GM04504 (cell line): Measurements from ENCODE around the gene SEC11C.
"Not testable (repeated sequence)": the region's sequence is repeated elsewhere in the genome, so short reads cannot be mapped to it uniquely, and the experiment has no call there.

Source experiments
- DNase-seq: peaks from one replicate; pipeline ENCODE4 v3.0.0-alpha.2; 2012; ENCODE audit warnings: low read depth

Gene SEC11C

GRCh38 chr18:59139615-59140301, at the start of gene SEC11C:
Gene SEC11C, plus strand, starts transcription at chr18:59139884. Its CDS starts 65 bp downstream, at chr18:59139949.
- DNase-seq, result peak; percentile 91

- no peak for DNase-seq
Observed at GRCh38 chr18:59090966-59091603, 48.6 kb upstream of the SEC11C start.

GRCh38 chr18:59093668-59094067, 46.0 kb upstream of the SEC11C start:
- no peak for DNase-seq

- no peak for DNase-seq
Observed at GRCh38 chr18:59094569-59094968, 45.1 kb upstream of the SEC11C start.

- DNase-seq, result no peak
Observed at GRCh38 chr18:59096098-59096789, 43.4 kb upstream of the SEC11C start.

- no peak for DNase-seq
Observed at GRCh38 chr18:59101830-59102414, 37.8 kb upstream of the SEC11C start.

- DNase-seq, result peak; percentile 11
Observed at GRCh38 chr18:59109375-59109774, 30.3 kb upstream of the SEC11C start.

GRCh38 chr18:59114160-59114559, 25.5 kb upstream of the SEC11C start:
- no peak for DNase-seq

GRCh38 chr18:59123588-59124369, 15.9 kb upstream of the SEC11C start:
- DNase-seq, result peak; percentile 70

GRCh38 chr18:59124370-59124704, 15.3 kb upstream of the SEC11C start:
- DNase-seq, result no peak

- DNase-seq, result no peak
Observed at GRCh38 chr18:59127047-59127446, 12.6 kb upstream of the SEC11C start.

GRCh38 chr18:59129951-59130703, 9.6 kb upstream of the SEC11C start:
- no peak for DNase-seq

GRCh38 chr18:59132810-59133465, 6.7 kb upstream of the SEC11C start:
- no peak for DNase-seq

GRCh38 chr18:59139291-59139614, 431 bp upstream of the SEC11C start:
- peak; percentile 54 for DNase-seq

GRCh38 chr18:59140302-59140885, 710 bp downstream of the SEC11C start:
- DNase-seq, result no peak

- no peak for DNase-seq
Observed at GRCh38 chr18:59141294-59142068, 1.8 kb downstream of the SEC11C start.

- no peak for DNase-seq
Observed at GRCh38 chr18:59142274-59142673, 2.6 kb downstream of the SEC11C start.

GRCh38 chr18:59142800-59143416, 3.2 kb downstream of the SEC11C start:
- not testable (repeated sequence) for DNase-seq

GRCh38 chr18:59143441-59143840, 3.8 kb downstream of the SEC11C start:
- no peak for DNase-seq
